DMS 273 (cell line): ENCODE results near the gene RPL11.
"Not testable (repeated sequence)": the region's sequence is repeated elsewhere in the genome, so short reads cannot be mapped to it uniquely, and the experiment has no call there.

ENCODE experiments used
- DNase-seq: peaks from one replicate; lab custom pipeline; 2025; ENCODE audit not compliant: unreplicated experiment; lab: John Stamatoyannopoulos, UW

RPL11 gene

GRCh38 chr1:23691499-23692307, at the start of gene RPL11:
TSS of gene RPL11 (plus strand) at chr1:23691806. CDS start at chr1:23691824, 18 bp downstream.
- DNase-seq, result peak; percentile 99

- peak; percentile 78 for DNase-seq
Observed at GRCh38 chr1:23643736-23644554, 47.7 kb upstream of the RPL11 start.

GRCh38 chr1:23644555-23644866, 47.1 kb upstream of the RPL11 start:
- DNase-seq, result peak; percentile 79

- no peak for DNase-seq
Observed at GRCh38 chr1:23645338-23645737, 46.3 kb upstream of the RPL11 start.

- DNase-seq, result no peak
Observed at GRCh38 chr1:23646091-23646490, 45.5 kb upstream of the RPL11 start.

- DNase-seq, result no peak
Observed at GRCh38 chr1:23646541-23646940, 45.1 kb upstream of the RPL11 start.

- DNase-seq, result no peak
Observed at GRCh38 chr1:23648576-23648975, 43.0 kb upstream of the RPL11 start.

GRCh38 chr1:23649157-23649556, 42.4 kb upstream of the RPL11 start:
- DNase-seq, result not testable (repeated sequence)

- DNase-seq, result no peak
Observed at GRCh38 chr1:23650344-23650990, 41.1 kb upstream of the RPL11 start.

GRCh38 chr1:23651069-23651808, 40.4 kb upstream of the RPL11 start:
- peak; percentile 32 for DNase-seq

- peak; percentile 86 for DNase-seq
Observed at GRCh38 chr1:23657659-23658275, 33.8 kb upstream of the RPL11 start.

GRCh38 chr1:23660671-23661070, 30.9 kb upstream of the RPL11 start:
- peak; percentile 31 for DNase-seq

- peak; percentile 24 for DNase-seq
Observed at GRCh38 chr1:23661887-23662286, 29.7 kb upstream of the RPL11 start.

- DNase-seq, result peak; percentile 67
Observed at GRCh38 chr1:23664837-23665795, 26.5 kb upstream of the RPL11 start.

GRCh38 chr1:23667411-23667810, 24.2 kb upstream of the RPL11 start:
- DNase-seq, result peak; percentile 30

GRCh38 chr1:23670709-23671108, 20.9 kb upstream of the RPL11 start:
- DNase-seq, result no peak

- DNase-seq, result peak; percentile 61
Observed at GRCh38 chr1:23673086-23673813, 18.4 kb upstream of the RPL11 start.

GRCh38 chr1:23679815-23680214, 11.8 kb upstream of the RPL11 start:
- no peak for DNase-seq

- no peak for DNase-seq
Observed at GRCh38 chr1:23682946-23683345, 8.7 kb upstream of the RPL11 start.
